Fibroblast of pulmonary artery (primary cell): ENCODE data around the gene CFB.
"Not testable (repeated sequence)": the region's sequence is repeated elsewhere in the genome, so short reads cannot be mapped to it uniquely, and the experiment has no call there.

Experiments
- DNase-seq: peaks from one replicate; pipeline ENCODE4 v3.0.0-alpha.2; 2010; ENCODE audit warnings: low read depth
- H3K4me3 ChIP-seq: replicated peaks from 2 replicates; pipeline ENCODE4 v1.5.1; 2011; ENCODE audit warnings: low read depth, mild to moderate bottlenecking, control low read depth, low read length, moderate library complexity
- TF ChIP-seq, protein P1 (sequence below): IDR thresholded peaks from 2 replicates; pipeline ENCODE4 v1.5.1; 2011; ENCODE audit warnings: mild to moderate bottlenecking, control low read depth, low read length, inconsistent platforms; ENCODE audit errors: missing control alignments

CFB gene

DNA sequence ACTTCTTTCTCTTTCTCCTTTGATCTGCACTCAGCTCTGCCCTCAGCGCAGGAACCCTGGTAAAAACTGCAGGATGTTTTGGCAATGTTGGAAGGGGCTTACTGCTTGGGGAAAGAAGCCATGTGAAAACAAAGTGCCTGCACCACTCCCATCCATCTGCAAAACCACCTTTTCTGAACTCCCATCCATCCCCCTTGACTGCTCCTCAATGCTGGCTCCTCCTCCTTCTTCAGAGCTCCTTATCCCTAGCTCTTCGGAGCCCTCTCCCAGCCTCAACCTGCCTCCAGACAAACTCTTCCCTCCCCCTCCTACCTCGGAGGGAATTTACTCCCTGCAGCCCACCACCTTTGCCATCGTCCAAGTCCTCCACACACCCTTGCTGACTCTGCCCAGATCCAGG lies 39.8 kb upstream of the CFB start:
- no peak overlapping the region for H3K4me3 ChIP-seq
- TF ChIP-seq, protein P1, sequence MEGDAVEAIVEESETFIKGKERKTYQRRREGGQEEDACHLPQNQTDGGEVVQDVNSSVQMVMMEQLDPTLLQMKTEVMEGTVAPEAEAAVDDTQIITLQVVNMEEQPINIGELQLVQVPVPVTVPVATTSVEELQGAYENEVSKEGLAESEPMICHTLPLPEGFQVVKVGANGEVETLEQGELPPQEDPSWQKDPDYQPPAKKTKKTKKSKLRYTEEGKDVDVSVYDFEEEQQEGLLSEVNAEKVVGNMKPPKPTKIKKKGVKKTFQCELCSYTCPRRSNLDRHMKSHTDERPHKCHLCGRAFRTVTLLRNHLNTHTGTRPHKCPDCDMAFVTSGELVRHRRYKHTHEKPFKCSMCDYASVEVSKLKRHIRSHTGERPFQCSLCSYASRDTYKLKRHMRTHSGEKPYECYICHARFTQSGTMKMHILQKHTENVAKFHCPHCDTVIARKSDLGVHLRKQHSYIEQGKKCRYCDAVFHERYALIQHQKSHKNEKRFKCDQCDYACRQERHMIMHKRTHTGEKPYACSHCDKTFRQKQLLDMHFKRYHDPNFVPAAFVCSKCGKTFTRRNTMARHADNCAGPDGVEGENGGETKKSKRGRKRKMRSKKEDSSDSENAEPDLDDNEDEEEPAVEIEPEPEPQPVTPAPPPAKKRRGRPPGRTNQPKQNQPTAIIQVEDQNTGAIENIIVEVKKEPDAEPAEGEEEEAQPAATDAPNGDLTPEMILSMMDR: no peak
- DNase-seq: no peak

DNA sequence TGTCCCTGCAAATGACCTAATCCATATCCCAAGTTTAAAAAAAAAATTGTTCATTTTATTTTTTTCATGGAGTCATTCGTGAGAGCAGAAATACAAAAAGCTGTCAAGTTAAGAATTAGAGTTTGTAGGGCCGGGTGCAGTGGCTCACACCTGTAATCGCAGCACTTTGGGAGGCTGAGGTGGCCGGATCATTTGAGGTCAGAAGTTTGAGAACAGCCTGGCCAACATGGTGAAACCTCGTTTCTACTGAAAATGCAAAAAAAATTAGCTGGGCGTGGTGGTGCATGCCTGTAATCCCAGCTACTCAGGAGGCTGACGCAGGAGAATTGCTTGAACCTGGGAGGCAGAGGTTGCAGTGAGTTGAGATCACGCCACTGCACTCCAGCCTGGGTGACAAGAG lies 39.2 kb upstream of the CFB start:
- not testable (repeated sequence) for H3K4me3 ChIP-seq, DNase-seq

DNA sequence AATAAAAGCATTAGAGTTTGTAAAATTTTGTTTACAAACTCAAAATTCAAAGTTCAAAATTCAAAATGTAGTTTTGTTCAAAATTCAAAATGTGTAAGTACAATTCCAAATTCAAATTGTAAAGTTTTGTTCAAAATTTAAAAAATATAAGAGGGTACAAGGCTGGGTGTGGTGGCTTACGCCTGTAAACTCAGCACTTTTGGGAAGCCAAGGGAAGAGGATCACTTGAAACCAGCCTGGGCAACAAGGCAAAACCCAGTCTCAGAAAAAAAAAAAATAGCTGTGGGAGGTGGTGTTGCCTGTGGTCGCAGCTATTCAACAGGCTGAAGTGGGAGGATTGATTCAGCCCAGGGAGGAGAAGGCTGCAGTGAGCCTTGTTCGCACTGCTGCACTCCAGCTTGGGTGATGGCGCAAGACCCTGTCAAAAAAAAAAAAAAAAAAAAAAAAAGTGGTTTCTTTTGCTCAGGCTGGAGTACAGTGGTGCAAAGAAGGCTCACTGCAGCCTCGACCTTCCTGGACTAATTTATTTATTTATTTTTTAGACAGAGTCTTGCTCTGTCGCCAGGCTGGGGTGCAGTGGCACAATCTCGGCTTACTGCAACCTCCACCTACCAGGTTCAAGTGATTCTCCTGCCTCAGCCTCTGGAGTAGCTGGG lies 38.6 kb upstream of the CFB start:
- DNase-seq: peak; percentile 96
- H3K4me3 ChIP-seq: no peak overlapping the region
- TF ChIP-seq, protein P1: no peak

DNA sequence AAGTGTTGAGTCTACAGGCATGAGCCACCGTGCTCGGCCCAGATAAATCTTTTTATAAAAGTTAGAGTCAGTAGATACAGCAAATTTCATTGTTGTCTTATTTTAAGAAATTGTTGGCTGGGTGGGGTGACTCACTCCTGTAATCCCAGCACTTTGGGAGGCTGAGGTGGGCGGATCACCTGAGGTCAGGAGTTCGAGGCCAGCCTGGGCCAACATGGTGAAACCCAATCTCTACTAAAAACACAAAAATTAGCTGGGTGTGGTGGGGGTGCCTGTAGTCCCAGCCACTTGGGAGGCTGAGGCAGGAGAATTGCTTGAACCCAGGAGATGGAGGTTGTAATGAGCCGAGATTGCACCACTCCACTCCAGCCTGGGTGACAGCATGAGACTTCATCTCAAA lies 37.6 kb upstream of the CFB start:
- not testable (repeated sequence) for H3K4me3 ChIP-seq, DNase-seq

DNA sequence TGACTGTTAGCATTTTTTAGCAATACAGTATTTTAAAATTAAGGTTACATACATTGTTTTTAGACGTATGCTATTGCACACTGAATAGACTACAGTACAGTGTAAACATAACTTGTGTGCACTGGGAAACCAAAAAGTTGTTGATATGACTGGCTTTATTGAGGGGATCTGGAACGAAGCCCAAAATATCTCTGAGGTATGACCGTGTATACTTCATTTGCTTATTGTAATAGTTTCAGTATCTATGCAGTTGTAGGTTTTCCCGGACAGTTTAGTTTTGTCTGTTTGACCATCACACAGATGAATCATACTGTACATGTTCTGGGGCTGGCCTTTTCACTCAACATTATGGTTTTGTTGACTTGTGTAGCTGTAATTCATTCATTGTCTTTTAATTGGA lies 37.1 kb upstream of the CFB start:
- TF ChIP-seq, protein P1: no peak
- peak; percentile 50 for DNase-seq
- no peak overlapping the region for H3K4me3 ChIP-seq

DNA sequence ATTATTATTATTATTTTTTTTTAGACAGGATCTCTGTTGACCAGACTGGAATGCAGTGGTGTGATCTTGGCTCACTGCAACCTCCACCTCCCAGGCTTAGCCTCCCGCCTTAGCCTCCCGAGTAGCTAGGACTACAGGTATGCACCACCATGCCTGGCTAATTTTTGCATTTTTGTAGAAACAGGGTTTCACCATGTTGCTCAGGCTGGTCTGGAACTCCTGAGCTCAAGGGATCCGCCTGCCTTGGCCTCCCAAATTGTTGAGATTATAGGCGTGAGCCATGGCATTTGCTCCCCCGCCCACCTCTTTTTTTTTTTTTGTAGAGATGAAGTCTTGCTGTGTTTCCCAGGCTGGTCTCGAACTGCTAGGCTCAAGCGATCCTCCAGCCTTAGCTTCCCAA lies 36.6 kb upstream of the CFB start:
- not testable (repeated sequence) for DNase-seq, H3K4me3 ChIP-seq

DNA sequence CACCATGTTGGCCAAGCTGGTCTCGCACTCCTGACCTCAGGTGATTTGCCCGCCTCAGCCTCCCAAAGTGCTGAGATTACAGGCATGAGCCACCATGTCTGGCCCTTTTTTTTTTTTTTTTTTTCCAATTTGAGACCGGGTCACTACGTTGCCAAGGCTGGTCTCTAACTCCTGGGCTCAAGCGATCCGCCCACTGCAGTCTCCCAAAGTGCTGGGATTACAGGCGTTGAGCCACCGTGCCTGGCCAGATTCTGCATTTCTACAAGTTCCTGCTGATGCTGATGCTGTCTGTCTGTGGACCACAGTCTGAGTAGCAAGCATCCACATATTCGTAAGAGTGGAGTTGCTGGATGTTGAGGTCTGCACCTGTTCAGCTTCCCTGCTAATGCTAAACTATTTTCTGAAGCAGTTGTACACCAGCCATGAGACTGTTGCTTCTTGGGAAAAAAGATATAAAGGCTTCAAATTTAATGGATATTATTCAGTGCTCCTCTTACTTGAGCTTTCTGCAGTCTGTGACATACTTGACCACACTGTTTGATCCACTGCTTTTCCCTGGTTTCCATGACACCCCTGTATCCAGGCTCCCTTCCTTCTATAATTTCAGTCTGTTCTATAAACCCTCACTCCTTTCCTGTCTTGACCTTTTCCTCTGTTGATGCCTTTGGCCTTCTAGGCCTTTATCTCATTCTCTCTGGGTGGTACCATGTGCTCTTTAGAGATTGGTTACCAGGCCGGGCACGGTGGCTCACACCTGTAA lies 33.9 kb upstream of the CFB start:
- DNase-seq: no peak
- H3K4me3 ChIP-seq: no peak overlapping the region
- TF ChIP-seq, protein P1: no peak

DNA sequence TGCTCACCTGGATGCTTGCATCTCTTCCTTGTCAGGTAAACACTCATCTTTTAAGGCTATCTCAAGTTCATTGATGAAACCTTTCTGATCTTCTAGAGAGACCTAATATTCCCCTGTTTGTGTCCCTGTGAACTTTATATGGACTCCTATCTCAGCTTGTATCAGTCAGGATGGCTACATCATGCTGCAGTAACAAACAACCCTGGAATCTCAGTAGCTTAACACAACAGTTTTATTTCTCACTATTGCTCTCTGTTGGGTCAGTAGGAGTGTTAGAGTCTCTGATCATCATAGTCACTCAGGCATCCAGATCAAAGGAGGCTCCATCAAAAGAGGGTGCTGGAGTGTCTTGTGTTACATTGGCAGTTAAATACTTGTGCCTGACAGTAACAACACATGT lies 30.5 kb upstream of the CFB start:
- no peak for DNase-seq

More for the DNA sequence above, 30.5 kb upstream of the CFB start:
- no peak overlapping the region for H3K4me3 ChIP-seq
- TF ChIP-seq, protein P1: no peak
